ENCODE measurements around the gene ZSCAN22. TPM values are rescaled to one million over a fixed set of nuclear protein-coding genes. Genes with fewer than 3 reads are reported as not detected.

Gene ZSCAN22
- 2.7 and 2.9 TPM in 2 replicates for total RNA-seq (2014; rRNA removed; shearing (Covaris generic))
- polyA plus RNA-seq (2016; fragmentation: Nextera tagmentation; extraction: Ambion mirVana): 0.86 and 0.99 TPM in 2 replicates
- long read RNA-seq: 0 reads

DNA sequence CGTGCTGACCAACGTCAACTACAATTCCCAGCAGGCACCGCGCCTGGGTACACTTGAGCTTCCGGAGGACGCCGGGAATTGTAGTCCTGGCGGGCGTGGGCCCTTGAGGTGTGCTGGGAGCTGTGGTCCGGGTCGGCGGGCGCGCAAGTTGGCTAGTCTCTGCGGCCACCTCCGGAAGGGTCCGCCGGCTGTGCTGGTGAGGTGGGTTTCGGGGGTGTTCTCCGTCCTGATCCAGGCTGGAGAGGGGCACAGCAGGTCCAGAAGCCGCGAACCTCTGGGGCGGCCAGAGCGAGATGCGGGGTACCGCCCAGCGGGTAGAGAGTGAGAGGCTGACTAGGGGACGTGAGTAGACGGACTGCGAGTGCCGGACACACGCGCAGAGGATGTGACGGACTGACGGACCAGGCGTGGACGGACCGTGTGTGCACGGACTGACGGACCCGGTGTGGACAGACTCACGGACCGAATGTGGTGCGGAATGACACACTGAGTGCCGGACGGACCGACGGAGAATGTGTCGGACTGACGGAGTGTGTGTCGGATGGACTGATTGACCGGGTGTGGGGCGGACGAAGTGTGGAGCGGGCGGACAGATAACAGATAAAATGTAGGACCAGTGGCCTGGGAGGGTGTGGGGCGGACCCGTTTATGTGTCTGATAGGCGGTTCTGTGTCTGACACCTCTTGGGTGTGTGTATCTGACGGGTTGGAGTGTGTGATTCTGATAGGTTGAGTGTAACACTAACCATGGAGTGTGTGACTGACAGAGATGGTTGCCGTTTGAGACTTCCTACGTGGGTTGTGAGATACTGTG is at the start of gene ZSCAN22:
TSS of gene ZSCAN22 (plus strand) at position 81 of the 813 bp plus-strand sequence. CDS start 7,809 bp downstream, outside the sequence.
- H3K36me3 Mint-ChIP-seq (ENCODE audit: low read depth): no peaks in the 10 kb centered on the region
- H3K4me2 ChIP-seq: peak within 1 kb of the TSS; percentile 93
- H3K79me2 ChIP-seq (replicated peaks; ENCODE audit: insufficient read depth): peaks cover 12% of the 10 kb centered on the region

More for the DNA sequence above, at the start of gene ZSCAN22:
- TF ChIP-seq, protein P1, sequence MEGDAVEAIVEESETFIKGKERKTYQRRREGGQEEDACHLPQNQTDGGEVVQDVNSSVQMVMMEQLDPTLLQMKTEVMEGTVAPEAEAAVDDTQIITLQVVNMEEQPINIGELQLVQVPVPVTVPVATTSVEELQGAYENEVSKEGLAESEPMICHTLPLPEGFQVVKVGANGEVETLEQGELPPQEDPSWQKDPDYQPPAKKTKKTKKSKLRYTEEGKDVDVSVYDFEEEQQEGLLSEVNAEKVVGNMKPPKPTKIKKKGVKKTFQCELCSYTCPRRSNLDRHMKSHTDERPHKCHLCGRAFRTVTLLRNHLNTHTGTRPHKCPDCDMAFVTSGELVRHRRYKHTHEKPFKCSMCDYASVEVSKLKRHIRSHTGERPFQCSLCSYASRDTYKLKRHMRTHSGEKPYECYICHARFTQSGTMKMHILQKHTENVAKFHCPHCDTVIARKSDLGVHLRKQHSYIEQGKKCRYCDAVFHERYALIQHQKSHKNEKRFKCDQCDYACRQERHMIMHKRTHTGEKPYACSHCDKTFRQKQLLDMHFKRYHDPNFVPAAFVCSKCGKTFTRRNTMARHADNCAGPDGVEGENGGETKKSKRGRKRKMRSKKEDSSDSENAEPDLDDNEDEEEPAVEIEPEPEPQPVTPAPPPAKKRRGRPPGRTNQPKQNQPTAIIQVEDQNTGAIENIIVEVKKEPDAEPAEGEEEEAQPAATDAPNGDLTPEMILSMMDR (conservative IDR thresholded peaks at IDR 0.05; ENCODE audit: low read depth in 2 of 2): 0 out of 4 replicates have a peak, but pooled peaks of 1 of the 2 experiments have one; percentile 4
- peak; percentile 94 for TF ChIP-seq CREB1 (CRISPR knock-in tag; IDR thresholded peaks at IDR 0.05; ENCODE audit: low read depth)
- TF ChIP-seq JUNB (IDR thresholded peaks at IDR 0.05; ENCODE audit: unreplicated experiment): no peak
- 0 out of 2 replicates have a peak, but pooled peaks have one; percentile 39 for TF ChIP-seq ZNF114 (CRISPR knock-in tag; IDR thresholded peaks at IDR 0.05)
- no peak for TF ChIP-seq NANOG (IDR thresholded peaks at IDR 0.05; ENCODE audit: borderline replicate concordance)
- TF ChIP-seq POLR2AphosphoS5 (IDR thresholded peaks at IDR 0.05; ENCODE audit: low read depth): peak; percentile 85
- TF ChIP-seq, protein P2, sequence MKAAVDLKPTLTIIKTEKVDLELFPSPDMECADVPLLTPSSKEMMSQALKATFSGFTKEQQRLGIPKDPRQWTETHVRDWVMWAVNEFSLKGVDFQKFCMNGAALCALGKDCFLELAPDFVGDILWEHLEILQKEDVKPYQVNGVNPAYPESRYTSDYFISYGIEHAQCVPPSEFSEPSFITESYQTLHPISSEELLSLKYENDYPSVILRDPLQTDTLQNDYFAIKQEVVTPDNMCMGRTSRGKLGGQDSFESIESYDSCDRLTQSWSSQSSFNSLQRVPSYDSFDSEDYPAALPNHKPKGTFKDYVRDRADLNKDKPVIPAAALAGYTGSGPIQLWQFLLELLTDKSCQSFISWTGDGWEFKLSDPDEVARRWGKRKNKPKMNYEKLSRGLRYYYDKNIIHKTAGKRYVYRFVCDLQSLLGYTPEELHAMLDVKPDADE (IDR thresholded peaks at IDR 0.05): peak; percentile 99
- TF ChIP-seq, protein P3, sequence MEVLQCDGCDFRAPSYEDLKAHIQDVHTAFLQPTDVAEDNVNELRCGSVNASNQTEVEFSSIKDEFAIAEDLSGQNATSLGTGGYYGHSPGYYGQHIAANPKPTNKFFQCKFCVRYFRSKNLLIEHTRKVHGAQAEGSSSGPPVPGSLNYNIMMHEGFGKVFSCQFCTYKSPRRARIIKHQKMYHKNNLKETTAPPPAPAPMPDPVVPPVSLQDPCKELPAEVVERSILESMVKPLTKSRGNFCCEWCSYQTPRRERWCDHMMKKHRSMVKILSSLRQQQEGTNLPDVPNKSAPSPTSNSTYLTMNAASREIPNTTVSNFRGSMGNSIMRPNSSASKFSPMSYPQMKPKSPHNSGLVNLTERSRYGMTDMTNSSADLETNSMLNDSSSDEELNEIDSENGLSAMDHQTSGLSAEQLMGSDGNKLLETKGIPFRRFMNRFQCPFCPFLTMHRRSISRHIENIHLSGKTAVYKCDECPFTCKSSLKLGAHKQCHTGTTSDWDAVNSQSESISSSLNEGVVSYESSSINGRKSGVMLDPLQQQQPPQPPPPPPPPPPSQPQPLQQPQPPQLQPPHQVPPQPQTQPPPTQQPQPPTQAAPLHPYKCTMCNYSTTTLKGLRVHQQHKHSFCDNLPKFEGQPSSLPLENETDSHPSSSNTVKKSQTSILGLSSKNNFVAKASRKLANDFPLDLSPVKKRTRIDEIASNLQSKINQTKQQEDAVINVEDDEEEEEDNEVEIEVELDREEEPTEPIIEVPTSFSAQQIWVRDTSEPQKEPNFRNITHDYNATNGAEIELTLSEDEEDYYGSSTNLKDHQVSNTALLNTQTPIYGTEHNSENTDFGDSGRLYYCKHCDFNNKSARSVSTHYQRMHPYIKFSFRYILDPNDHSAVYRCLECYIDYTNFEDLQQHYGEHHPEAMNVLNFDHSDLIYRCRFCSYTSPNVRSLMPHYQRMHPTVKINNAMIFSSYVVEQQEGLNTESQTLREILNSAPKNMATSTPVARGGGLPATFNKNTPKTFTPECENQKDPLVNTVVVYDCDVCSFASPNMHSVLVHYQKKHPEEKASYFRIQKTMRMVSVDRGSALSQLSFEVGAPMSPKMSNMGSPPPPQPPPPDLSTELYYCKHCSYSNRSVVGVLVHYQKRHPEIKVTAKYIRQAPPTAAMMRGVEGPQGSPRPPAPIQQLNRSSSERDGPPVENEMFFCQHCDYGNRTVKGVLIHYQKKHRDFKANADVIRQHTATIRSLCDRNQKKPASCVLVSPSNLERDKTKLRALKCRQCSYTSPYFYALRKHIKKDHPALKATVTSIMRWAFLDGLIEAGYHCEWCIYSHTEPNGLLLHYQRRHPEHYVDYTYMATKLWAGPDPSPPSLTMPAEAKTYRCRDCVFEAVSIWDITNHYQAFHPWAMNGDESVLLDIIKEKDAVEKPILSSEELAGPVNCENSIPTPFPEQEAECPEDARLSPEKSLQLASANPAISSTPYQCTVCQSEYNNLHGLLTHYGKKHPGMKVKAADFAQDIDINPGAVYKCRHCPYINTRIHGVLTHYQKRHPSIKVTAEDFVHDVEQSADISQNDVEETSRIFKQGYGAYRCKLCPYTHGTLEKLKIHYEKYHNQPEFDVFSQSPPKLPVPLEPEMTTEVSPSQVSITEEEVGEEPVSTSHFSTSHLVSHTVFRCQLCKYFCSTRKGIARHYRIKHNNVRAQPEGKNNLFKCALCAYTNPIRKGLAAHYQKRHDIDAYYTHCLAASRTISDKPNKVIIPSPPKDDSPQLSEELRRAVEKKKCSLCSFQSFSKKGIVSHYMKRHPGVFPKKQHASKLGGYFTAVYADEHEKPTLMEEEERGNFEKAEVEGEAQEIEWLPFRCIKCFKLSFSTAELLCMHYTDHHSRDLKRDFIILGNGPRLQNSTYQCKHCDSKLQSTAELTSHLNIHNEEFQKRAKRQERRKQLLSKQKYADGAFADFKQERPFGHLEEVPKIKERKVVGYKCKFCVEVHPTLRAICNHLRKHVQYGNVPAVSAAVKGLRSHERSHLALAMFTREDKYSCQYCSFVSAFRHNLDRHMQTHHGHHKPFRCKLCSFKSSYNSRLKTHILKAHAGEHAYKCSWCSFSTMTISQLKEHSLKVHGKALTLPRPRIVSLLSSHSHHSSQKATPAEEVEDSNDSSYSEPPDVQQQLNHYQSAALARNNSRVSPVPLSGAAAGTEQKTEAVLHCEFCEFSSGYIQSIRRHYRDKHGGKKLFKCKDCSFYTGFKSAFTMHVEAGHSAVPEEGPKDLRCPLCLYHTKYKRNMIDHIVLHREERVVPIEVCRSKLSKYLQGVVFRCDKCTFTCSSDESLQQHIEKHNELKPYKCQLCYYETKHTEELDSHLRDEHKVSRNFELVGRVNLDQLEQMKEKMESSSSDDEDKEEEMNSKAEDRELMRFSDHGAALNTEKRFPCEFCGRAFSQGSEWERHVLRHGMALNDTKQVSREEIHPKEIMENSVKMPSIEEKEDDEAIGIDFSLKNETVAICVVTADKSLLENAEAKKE (CRISPR knock-in tag; IDR thresholded peaks at IDR 0.05): no peak
- TF ChIP-seq EZH2 (IDR thresholded peaks at IDR 0.05; ENCODE audit: low read depth, unreplicated experiment): no peak
- Histone ChIP-seq H3K4me1 (ENCODE audit: insufficient read depth) (peaks cover 10% of the 10 kb centered on the region; the same call in 1 of the 2 replicates), H3K27me3 (ENCODE audit: insufficient read depth) (no peaks in the 10 kb centered on the region), H3K36me3 (ENCODE audit: insufficient read depth) (no peaks in the 10 kb centered on the region), H2AFZ (peak within 1 kb of the TSS; percentile 99), H4K20me1 (replicated peaks; ENCODE audit: insufficient read depth) (peaks cover 3% of the 10 kb centered on the region; the same call in 1 of the 2 replicates), H3K27ac (ENCODE audit: low read depth) (no peak within 1 kb of the TSS), H3K9me2 (ENCODE audit: insufficient read depth) (no peaks in the 10 kb centered on the region), H3K4me3 (peak within 1 kb of the TSS; percentile 94), H3F3A (replicated peaks; ENCODE audit: low read depth) (0 out of 2 replicates have a peak, but pooled peaks cover 9% of the 10 kb centered on the region)
- peaks cover 2% of the 10 kb centered on the region; the same call in 1 of the 3 replicates for H3K4me1 Mint-ChIP-seq
- ATAC-seq (peak; percentile 97), DNase-seq (ENCODE audit: low spot score) (peak; percentile 99)
- H3K4me3 Mint-ChIP-seq: no peak within 1 kb of the TSS
- H3K27me3 Mint-ChIP-seq (ENCODE audit: insufficient read depth, low read depth, poor library complexity): no peaks in the 10 kb centered on the region
- H3K9me3 Mint-ChIP-seq: no peaks in the 10 kb centered on the region; the same call in 2 of the 3 replicates
- no peak within 1 kb of the TSS for H3K27ac Mint-ChIP-seq

All from GM23338 (cell line).